Inferior parietal cortex (tissue), 1 donor: ENCODE results near the gene GAS2L1.
"Not testable (repeated sequence)": the region's sequence is repeated elsewhere in the genome, so short reads cannot be mapped to it uniquely, and the experiment has no call there.

ENCODE experiments used
- DNase-seq: peaks from one replicate; pipeline ENCODE4 v3.0.0-alpha.2; 2016; ENCODE audit errors: extremely low spot score

GAS2L1 gene

DNA sequence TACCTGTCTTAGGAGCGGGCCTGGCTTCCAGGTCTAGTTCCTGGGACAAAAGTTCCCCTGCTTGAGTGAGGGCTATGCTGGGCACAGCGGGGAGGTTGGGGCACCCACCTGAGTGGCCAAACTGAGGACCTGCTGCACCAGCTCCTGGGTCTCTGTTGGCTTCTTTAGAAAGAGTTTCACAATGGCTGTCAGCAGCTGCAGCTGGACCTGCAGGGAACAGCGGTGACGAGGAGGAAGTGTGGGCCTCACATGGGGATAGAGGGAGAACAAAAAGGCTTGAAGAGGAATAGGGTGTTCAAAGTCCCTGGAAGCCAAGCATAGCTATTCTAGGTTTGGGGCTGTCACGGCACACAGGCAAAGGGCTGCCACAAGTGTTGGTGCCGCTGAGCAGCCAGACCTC lies 35.7 kb downstream of the GAS2L1 start:
- no peak for DNase-seq

GRCh38 chr22:29342577-29343312 lies 36.3 kb downstream of the GAS2L1 start:
- no peak for DNase-seq

DNA sequence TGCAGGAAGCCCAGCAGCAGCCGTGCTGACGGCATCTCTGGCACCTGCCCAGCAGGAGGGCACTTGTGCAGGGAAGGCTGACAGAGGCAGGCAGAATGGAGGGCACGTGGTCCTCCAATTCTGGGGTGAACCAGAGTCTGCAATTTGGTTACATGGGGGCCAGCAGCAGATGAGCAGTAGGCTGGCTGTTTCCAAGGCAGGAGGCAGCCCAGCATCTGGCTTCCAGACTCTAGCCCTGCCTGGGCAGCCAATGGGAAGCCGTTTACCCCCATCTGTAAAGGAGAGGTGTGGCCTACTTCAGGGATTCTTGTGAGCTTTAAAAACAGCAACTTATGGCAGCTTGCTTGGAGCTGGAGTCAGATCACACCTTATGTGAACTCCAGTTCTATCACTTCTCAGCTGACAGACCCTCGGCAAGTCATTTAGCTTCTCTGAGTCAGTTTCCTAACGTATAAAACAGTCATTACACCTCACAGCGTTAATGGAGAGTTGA lies 36.9 kb downstream of the GAS2L1 start:
- DNase-seq = peak; percentile 54

DNA sequence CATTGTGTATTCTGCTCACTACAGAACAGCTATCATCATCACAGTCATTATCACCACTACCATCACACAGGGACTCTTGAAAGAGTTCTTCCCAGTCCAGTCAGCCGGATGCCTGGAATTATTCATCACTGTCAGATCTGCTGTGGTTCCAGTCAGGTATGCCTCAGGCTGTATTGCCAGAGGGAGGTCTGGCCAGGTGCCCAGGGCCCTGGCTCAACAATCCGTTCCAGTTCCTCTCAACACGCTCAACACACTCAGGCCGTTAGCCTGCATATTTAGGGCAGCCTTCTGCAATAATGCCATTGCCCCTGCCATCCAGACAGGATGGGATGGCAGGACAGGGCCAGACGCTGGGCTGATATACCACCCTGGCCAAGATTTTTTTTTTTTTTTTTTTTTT lies 37.7 kb downstream of the GAS2L1 start:
- peak; percentile 16 for DNase-seq

DNA sequence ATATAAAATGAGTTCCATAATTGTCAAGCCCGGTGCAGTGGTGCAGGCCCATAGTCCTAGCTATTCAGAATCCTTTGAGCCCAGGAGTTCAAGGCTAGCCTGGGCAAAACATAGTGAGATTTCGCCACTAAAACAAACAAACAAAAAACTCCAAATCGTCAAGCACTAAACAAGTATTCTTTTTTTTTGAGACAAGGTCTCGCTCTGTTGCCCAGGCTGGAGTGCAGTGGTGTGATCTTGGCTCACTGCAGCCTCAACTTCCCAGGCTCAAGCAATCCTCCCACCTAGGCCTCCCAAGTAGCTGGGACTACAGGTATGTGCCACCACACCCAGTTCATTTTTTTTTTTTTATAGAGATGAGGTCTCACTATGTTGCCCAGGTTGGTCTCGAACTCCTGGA lies 38.4 kb downstream of the GAS2L1 start:
- not testable (repeated sequence) for DNase-seq

- peak; percentile 10 for DNase-seq
Measured at GRCh38 chr22:29345932-29346331, 39.5 kb downstream of the GAS2L1 start.

DNA sequence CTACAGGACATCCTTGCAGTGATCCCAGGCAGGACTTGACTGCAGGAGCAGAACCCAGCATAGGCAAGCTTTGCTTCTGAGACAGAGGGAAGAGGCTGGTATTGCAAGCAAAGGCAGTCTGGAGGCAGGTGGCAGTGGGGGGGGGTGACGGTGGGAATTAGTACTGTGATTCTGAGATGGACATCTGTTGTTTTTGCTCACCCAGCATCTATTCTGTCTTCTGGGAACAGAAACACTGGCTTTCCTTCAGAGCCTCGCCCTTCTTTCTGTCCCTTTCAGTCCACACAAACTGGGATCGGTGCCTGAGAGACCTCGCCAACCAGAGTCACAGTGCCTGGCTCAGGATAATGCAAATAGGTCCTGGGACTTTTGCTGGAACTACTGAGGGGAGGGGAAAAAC lies 40.2 kb downstream of the GAS2L1 start:
- DNase-seq = peak; percentile 67

DNA sequence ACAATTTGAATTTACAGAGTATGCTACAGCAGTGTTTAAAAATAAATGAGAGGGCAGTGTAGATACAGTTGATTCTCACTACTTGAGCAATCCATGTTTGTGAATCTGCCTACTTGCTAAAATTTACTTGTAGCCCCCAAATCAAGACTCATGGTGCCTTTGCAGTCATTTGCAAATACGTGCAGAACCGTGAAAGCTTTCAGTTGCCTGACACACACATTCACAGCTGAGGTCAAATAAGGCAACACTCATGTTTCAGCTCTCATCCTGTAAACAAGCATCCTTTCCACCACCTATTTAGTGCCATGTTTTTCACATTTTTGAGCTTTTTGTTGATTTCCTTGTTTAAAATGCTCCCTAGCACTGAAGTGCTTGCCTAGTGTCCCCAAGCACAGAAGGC lies 41.6 kb downstream of the GAS2L1 start:
- DNase-seq = no peak

DNA sequence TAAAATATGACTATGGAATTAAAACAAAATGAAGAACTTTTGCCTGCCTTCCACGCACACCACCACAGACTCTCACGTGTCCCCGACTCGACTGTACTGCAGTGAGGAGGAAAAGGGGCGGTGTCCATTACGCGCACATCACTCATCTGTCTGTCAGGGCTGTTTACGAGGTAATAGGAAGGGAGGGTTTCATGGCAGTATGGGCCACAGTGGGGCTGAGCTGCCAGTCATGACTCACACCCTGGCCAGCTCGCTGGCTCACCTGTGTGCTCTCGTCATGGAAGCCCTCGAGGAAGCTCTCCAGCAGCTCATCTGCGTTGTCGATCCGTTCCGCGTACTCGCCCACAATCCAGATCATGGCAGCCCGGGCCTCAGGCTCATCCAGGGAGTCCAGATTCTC lies 42.5 kb downstream of the GAS2L1 start:
- no peak for DNase-seq

GRCh38 chr22:29351042-29351441 lies 44.6 kb downstream of the GAS2L1 start:
- no peak for DNase-seq

DNA sequence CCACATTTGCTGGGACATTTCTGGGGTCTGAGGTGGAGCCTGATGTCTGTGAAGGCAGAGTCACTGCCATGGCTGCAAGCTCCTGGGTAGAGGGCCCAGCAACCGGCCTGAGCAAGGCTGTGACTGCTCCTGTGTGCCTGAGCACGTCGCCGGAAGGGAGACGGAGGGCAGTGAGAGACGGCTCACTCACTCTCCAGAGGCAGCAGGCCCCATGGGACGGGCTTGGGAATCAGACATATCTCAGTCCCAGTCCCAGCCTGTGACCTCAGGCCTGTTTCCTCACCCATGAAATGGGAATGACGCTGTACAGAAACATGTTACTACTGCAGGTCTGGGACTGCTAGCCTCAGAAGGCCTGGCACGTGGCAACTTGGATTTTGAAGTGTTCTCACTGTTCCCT lies 45.4 kb downstream of the GAS2L1 start:
- DNase-seq = no peak

DNA sequence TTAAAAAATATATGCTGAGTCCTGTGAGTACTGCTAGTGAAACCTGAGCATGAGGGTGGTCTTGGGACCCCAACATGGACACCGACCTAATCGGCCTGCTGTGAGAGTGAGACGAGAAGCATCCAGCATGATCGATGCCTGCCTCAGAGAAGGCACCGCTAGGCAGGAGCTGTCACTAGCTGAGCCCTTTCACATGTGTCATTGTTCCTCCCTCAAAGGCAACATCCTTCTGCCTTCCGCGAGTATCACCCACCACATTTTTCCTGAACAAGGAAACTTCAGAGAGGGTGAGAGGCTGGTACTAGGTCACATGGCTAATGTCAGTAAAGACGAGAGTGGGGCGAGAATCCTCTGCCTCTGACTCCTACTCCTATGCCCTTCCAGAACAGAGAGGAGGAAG lies 46.3 kb downstream of the GAS2L1 start:
- DNase-seq = no peak

DNA sequence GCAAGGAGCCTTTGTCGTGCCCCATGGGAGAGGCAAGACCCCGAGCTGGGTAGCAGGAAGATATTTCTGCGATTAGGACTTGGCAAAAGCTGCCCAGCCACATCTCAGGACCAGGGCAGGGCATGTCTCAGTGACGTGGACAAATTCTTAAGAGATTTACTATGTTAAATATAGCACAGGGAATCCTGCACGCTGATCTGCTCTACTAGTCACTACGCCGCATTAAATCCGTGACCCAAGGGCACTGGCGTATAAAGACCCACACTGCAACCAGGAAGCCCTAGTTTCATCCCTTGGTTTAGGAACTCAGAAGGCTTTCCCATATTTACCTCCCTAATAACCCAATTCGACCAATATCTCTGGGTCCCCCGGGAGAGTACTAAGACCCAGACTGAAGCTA lies 46.8 kb downstream of the GAS2L1 start:
- no peak for DNase-seq

- DNase-seq = no peak
Measured at GRCh38 chr22:29353860-29354259, 47.4 kb downstream of the GAS2L1 start.

DNA sequence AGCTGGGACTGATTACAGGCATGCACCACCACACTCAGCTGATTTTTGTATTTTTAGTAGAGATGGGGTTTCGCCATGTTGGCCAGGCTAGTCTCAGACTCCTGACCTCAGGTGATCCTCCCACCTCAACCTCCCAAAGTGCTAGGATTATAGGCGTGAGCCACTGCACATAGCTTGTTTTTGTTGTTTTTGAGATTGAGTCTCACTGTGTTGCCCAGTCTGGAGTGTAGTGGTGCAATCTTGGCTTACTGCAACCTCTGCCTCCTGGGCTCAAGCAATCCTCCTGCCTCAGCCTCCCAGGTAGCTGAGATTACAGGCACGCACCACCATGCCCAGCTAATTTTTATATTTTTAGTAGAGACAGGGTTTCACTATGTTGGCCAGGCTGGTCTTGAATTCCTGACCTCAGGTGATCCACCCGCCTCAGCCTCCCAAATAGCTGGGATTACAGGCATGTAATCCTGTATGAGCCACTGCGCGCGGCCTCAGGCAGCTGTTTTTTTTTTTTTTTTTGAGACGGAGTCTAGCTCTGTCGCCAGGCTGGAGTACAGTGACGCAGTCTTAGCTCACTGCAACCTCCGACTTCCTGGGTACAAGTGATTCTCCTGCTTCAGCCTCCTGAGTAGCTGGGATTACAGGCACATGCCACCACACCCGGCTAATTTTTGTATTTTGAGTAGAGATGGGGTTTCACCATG lies 50.9 kb downstream of the GAS2L1 start:
- not testable (repeated sequence) for DNase-seq

DNA sequence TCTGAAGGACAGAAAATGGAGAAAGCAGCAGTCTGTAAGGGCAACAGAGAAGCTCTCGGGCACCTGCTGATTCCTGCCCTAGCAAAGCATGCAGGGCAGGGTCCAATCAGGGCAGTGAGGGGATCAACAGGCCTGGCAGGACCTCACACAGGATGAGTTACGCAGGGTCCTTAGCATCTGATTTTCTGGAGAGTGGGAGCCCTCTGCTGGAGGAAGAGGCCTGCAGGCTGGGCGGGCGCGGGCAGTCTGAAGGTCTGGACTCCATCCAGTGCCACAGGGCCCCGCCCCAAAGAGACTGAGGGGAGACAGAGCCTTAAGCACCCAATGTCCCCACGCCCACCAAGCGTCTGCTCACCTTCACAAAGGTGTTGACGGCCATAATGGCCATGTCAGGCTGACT lies 53.0 kb downstream of the GAS2L1 start:
- DNase-seq = no peak
